Esophagus muscularis mucosa (tissue), 3 donors: ENCODE measurements around the gene MTREX.

Source experiments
- POLR2AphosphoS5 ChIP-seq, 2 donors: sonication (generic); formaldehyde crosslinking; IDR thresholded peaks; one replicate each; pipeline ENCODE4 v1.6.1; 2017; ENCODE audit warnings: antibody characterized with exemption in 2 of 2
- TF ChIP-seq, protein P1 (sequence below), 3 experiments: fragments of 200-600 bp in 2 of 3; fragments of 450-650 bp in 1 of 3; sonication (generic) in 2 of 3; IDR thresholded peaks; one replicate each; pipeline ENCODE4 v1.5.1; 2017 to 2019; ENCODE audit warnings: antibody characterized with exemption in 3 of 3, mild to moderate bottlenecking in 2 of 3, moderate library complexity in 1 of 3

DNA sequence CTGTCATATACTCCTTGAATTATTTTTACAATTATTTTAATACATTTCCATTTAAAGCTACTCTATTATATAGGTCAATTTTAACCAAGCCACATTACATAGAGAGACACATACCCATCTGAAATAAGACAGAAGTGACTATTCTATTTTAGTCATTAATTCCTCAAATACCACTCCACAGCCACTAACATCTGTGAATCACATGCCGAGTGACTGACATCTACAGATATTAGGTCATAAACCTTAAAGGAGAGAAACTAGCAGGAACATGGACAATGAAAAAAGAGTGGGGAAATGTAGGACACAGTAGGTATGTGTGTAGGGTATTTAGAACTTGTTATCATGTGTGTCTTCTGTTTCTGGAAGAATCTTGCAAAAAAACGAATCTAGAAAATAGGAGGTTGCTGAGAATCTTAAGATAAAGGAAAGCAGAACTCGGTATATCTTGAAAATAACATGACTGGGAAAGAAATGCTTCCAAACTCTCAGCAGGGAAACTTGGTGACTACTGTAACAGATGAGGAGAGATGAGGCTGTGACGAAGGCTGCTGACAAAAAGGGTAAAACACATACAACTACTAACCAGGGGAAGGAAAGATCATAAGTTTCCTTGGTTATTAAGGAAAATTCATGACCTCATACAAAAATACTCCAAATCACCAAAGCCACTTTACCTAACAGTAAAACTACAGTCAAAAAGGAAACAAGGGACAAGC is 142.4 kb downstream of the MTREX start:
- TF ChIP-seq POLR2AphosphoS5 (IDR thresholded peaks at IDR 0.05), result no peak
- TF ChIP-seq, protein P1, sequence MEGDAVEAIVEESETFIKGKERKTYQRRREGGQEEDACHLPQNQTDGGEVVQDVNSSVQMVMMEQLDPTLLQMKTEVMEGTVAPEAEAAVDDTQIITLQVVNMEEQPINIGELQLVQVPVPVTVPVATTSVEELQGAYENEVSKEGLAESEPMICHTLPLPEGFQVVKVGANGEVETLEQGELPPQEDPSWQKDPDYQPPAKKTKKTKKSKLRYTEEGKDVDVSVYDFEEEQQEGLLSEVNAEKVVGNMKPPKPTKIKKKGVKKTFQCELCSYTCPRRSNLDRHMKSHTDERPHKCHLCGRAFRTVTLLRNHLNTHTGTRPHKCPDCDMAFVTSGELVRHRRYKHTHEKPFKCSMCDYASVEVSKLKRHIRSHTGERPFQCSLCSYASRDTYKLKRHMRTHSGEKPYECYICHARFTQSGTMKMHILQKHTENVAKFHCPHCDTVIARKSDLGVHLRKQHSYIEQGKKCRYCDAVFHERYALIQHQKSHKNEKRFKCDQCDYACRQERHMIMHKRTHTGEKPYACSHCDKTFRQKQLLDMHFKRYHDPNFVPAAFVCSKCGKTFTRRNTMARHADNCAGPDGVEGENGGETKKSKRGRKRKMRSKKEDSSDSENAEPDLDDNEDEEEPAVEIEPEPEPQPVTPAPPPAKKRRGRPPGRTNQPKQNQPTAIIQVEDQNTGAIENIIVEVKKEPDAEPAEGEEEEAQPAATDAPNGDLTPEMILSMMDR (IDR thresholded peaks at IDR 0.05), result no peak
